Panc1 (cell line): ENCODE results near the gene KRT72. TPM values are rescaled to one million over a fixed set of nuclear protein-coding genes. Genes with fewer than 3 reads are reported as not detected.
"Not testable (repeated sequence)": the region's sequence is repeated elsewhere in the genome, so short reads cannot be mapped to it uniquely, and the experiment has no call there.

ENCODE experiments used
- ATAC-seq: fragments of 200-7000 bp; cut with Tn5 transposase; 2 replicates; pipeline ENCODE4 v1.9.1; 2020; ENCODE audit warnings: mild to moderate bottlenecking, moderate library complexity
- BruUV-seq: library from RNA; stranded (reverse); fragments of 400-500 nt; replicated peaks from 2 replicates; lab custom pipeline; 2021; lab: Mats Ljungman, UMichigan
- CTCF ChIA-PET: fragments of 300-600 bp; sonication (Branson Sonifier 250); formaldehyde crosslinking; loops from one replicate; lab custom pipeline; 2022; ENCODE audit warnings: antibody characterized with exemption; lab: Charles Lee
- POLR2A ChIA-PET: fragments of 300-600 bp; sonication (Branson Sonifier 250); formaldehyde crosslinking; loops from one replicate; lab custom pipeline; 2022; ENCODE audit warnings: antibody characterized with exemption; lab: Charles Lee
- DNase-seq: peaks from one replicate; pipeline ENCODE4 v3.0.0-alpha.2; 2010; ENCODE audit warnings: low read depth, low spot score
- H3K27ac ChIP-seq: 2 replicates; pipeline ENCODE4 v1.5.1; 2011; ENCODE audit warnings: mild to moderate bottlenecking, low read length, inconsistent platforms
- H3K27me3 ChIP-seq: fragments of 200-500 bp; sonication (Bioruptor generic); 2 replicates; pipeline ENCODE4 v1.6.0; 2014; ENCODE audit warnings: low read length, inconsistent platforms; ENCODE audit not compliant: control insufficient read depth, insufficient read depth
- H3K36me3 ChIP-seq: fragments of 200-500 bp; sonication (Bioruptor generic); 2 replicates; pipeline ENCODE4 v1.5.1; 2014; ENCODE audit warnings: inconsistent platforms, mild to moderate bottlenecking, low read length, moderate library complexity; ENCODE audit not compliant: control insufficient read depth, insufficient read depth
- H3K4me1 ChIP-seq: 2 replicates; pipeline ENCODE4 v1.5.1; 2011; ENCODE audit warnings: inconsistent platforms, mild to moderate bottlenecking, low read length, moderate library complexity; ENCODE audit not compliant: control insufficient read depth, insufficient read depth
- H3K4me3 ChIP-seq, 2 experiments: 2 replicates each; pipeline ENCODE4 v1.5.1; 2011 to 2012; ENCODE audit warnings: low read depth in 2 of 2, low read length in 2 of 2, mild to moderate bottlenecking in 2 of 2, inconsistent platforms in 1 of 2, moderate library complexity in 1 of 2
- H3K9me3 ChIP-seq: fragments of 200-500 bp; sonication (Bioruptor generic); 2 replicates; pipeline ENCODE4 v1.5.1; 2014; ENCODE audit warnings: low read depth, mild to moderate bottlenecking, inconsistent platforms, low read length, moderate library complexity; ENCODE audit not compliant: control insufficient read depth, insufficient read depth
- POLR2AphosphoS5 ChIP-seq: IDR thresholded peaks from 2 replicates; pipeline ENCODE4 v1.6.1; 2012; ENCODE audit warnings: mild to moderate bottlenecking, low read depth, low read length, moderate library complexity
- SIN3A ChIP-seq: IDR thresholded peaks from 2 replicates; pipeline ENCODE4 v1.6.1; 2012; ENCODE audit warnings: low read depth, mild to moderate bottlenecking, low read length, moderate library complexity, borderline replicate concordance; ENCODE audit not compliant: insufficient read depth
- TCF7L2 ChIP-seq: IDR thresholded peaks from 2 replicates; pipeline ENCODE4 v1.6.1; 2011; ENCODE audit warnings: mild to moderate bottlenecking, low read depth, low read length, inconsistent platforms
- in situ Hi-C: cut with HindIII; loops from 2 replicates; pipeline ENCODE4 v1.10.0; 2016; ENCODE audit warnings: low sequenced_read_pairs, low pct_unique_long_range_greater_than_20kb
- intact Hi-C: fragments of 100-400 bp; cut with micrococcal nuclease; formaldehyde crosslinking; loops from one replicate; pipeline ENCODE4 v1.10.0; 2022; ENCODE audit not compliant: unreplicated experiment
- total RNA-seq: library from RNA; stranded (reverse); gene quantifications from one replicate; pipeline ENCODE4 v1.2.1, GENCODE V29; 2021; ENCODE audit not compliant: unreplicated experiment
- TF ChIP-seq, protein P1 (sequence below), 2 experiments: IDR thresholded peaks; 2 replicates each; pipeline ENCODE4 v1.6.1; 2011 to 2012; ENCODE audit warnings: low read depth in 2 of 2, control low read depth in 1 of 2, low read length in 1 of 2, mild to moderate bottlenecking in 1 of 2, moderate library complexity in 1 of 2; ENCODE audit not compliant: insufficient read depth in 1 of 2
- TF ChIP-seq, protein P2 (sequence below): fragments of 450-650 bp; IDR thresholded peaks from 2 replicates; pipeline ENCODE4 v1.5.1; 2017; ENCODE audit warnings: mild to moderate bottlenecking

KRT72 gene
- total RNA-seq, 1 experiment from 2014 or later, result not detected

DNA sequence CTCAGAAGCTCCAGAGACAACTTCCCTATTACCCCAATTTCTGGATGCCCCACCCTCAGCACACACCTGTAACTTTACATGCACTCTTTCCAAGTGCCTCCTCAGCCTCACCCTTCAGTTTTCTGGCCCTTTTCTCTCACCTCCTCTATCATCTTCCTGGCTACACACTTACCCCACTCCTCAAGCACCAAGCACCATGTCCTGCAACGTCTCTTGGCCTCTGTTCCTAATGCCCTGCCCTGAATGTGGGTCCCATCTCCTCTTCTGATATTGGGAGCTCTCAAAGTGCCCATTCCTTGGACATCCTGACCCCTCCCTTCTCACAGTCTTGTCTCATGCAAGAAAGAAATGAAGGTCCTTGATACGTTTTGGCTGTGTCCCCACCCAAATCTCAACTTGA is 1.2 kb downstream of the KRT72 start:
- Histone ChIP-seq H3K27ac (no peak overlapping the region), H3K4me1 (no peaks in the 10 kb centered on the region), H3K9me3 (no peaks in the 10 kb centered on the region), H3K27me3 (peaks cover 18% of the 10 kb centered on the region), H3K4me3 (no peak overlapping the region), H3K36me3 (no peaks in the 10 kb centered on the region)
- TF ChIP-seq, protein P1, sequence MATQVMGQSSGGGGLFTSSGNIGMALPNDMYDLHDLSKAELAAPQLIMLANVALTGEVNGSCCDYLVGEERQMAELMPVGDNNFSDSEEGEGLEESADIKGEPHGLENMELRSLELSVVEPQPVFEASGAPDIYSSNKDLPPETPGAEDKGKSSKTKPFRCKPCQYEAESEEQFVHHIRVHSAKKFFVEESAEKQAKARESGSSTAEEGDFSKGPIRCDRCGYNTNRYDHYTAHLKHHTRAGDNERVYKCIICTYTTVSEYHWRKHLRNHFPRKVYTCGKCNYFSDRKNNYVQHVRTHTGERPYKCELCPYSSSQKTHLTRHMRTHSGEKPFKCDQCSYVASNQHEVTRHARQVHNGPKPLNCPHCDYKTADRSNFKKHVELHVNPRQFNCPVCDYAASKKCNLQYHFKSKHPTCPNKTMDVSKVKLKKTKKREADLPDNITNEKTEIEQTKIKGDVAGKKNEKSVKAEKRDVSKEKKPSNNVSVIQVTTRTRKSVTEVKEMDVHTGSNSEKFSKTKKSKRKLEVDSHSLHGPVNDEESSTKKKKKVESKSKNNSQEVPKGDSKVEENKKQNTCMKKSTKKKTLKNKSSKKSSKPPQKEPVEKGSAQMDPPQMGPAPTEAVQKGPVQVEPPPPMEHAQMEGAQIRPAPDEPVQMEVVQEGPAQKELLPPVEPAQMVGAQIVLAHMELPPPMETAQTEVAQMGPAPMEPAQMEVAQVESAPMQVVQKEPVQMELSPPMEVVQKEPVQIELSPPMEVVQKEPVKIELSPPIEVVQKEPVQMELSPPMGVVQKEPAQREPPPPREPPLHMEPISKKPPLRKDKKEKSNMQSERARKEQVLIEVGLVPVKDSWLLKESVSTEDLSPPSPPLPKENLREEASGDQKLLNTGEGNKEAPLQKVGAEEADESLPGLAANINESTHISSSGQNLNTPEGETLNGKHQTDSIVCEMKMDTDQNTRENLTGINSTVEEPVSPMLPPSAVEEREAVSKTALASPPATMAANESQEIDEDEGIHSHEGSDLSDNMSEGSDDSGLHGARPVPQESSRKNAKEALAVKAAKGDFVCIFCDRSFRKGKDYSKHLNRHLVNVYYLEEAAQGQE (IDR thresholded peaks at IDR 0.05; ENCODE audit: insufficient read depth in 1 of 2, low read depth in 2 of 2, low read length in 1 of 2), result no peak
- TF ChIP-seq POLR2AphosphoS5, result no peak
- intact Hi-C loops (no loop called here), in situ Hi-C loops (no loop called here)
- ChIA-PET POLR2A (no interaction called here), CTCF (no interaction called here)
- BruUV-seq, result no TSS peak
- DNase-seq (no peak), ATAC-seq (no peak)

DNA sequence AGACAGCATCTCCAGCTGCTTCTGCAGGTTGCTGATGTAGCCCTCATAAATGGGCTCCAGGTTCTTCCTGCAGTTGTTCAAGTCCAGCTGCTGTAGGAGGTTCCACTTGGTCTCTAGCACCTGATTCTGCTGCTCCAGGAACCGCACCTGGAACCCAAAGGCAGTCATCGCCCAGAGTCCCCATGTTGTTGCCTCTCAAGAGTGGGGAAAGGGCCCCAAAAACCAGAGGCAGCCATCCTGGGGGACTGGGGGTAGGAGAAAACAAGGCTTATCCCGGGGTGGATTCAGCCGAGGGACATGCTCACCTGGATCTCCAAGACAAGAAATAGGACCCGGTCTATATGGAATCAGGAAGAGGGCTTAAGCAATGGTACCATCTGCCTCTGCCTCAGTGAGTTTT is 2.3 kb downstream of the KRT72 start:
- ATAC-seq, result no peak
- Histone ChIP-seq H3K27me3 (peaks cover 18% of the 10 kb centered on the region), H3K4me3 (no peak overlapping the region), H3K27ac (no peak overlapping the region), H3K9me3 (no peaks in the 10 kb centered on the region), H3K4me1 (no peaks in the 10 kb centered on the region), H3K36me3 (no peaks in the 10 kb centered on the region)
- in situ Hi-C loops (no loop called here), intact Hi-C loops (no loop called here)
- CTCF ChIA-PET, result no interaction called here
- POLR2A ChIA-PET, result no interaction called here
- no TSS peak for BruUV-seq
- DNase-seq, result no peak
- TF ChIP-seq, protein P2, sequence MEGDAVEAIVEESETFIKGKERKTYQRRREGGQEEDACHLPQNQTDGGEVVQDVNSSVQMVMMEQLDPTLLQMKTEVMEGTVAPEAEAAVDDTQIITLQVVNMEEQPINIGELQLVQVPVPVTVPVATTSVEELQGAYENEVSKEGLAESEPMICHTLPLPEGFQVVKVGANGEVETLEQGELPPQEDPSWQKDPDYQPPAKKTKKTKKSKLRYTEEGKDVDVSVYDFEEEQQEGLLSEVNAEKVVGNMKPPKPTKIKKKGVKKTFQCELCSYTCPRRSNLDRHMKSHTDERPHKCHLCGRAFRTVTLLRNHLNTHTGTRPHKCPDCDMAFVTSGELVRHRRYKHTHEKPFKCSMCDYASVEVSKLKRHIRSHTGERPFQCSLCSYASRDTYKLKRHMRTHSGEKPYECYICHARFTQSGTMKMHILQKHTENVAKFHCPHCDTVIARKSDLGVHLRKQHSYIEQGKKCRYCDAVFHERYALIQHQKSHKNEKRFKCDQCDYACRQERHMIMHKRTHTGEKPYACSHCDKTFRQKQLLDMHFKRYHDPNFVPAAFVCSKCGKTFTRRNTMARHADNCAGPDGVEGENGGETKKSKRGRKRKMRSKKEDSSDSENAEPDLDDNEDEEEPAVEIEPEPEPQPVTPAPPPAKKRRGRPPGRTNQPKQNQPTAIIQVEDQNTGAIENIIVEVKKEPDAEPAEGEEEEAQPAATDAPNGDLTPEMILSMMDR, result no peak
- TF ChIP-seq POLR2AphosphoS5 (no peak), TCF7L2 (no peak), SIN3A (no peak)
- TF ChIP-seq, protein P1 (IDR thresholded peaks at IDR 0.05; ENCODE audit: insufficient read depth in 1 of 2, low read depth in 2 of 2, low read length in 1 of 2), result no peak

DNA sequence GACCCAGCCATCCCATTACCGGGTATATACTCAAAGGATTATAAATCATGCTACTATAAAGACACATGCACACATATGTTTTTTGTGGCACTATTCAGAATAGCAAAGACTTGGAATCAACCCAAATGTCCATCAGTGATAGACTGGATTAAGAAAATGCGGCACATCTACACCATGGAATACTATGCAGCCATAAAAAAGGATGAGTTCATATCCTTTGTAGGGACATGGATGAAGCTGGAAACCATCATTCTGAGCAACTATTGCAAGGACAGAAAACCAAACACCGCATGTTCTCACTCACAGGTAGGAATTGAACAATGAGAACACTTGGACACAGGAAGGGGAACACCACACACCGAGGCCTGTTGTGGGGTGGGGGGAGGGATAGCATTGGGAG is 7.0 kb downstream of the KRT72 start:
- intact Hi-C loops, DNase-seq, H3K27ac ChIP-seq, CTCF ChIA-PET, in situ Hi-C loops, H3K4me3 ChIP-seq, H3K36me3 ChIP-seq, ATAC-seq, H3K4me1 ChIP-seq, POLR2A ChIA-PET, BruUV-seq, H3K9me3 ChIP-seq: not testable (repeated sequence)
- H3K27me3 ChIP-seq, result peaks cover 13% of the 10 kb centered on the region
